T-helper 9 cell (primary cell): ENCODE measurements around the gene TRIM15.
A peak's percentile ranks its signal among the peaks of the same experiment; 100 is the strongest.
"Not testable (repeated sequence)": the region's sequence is repeated elsewhere in the genome, so short reads cannot be mapped to it uniquely, and the experiment has no call there.

Source experiments
- DNase-seq: peaks from one replicate; pipeline ENCODE4 v3.0.0-alpha.2; 2020

TRIM15 gene

GRCh38 chr6:30200551-30201281 lies 37.4 kb downstream of the TRIM15 start:
- no peak for DNase-seq

GRCh38 chr6:30202366-30202765 lies 39.0 kb downstream of the TRIM15 start:
- DNase-seq: no peak

GRCh38 chr6:30204116-30204515 lies 40.8 kb downstream of the TRIM15 start:
- DNase-seq: no peak

- DNase-seq: no peak
Measured at GRCh38 chr6:30206152-30206551, 42.8 kb downstream of the TRIM15 start.

- DNase-seq: no peak
Measured at GRCh38 chr6:30206799-30207618, 43.7 kb downstream of the TRIM15 start.

- no peak for DNase-seq
Measured at GRCh38 chr6:30207619-30208295, 44.4 kb downstream of the TRIM15 start.

- no peak for DNase-seq
Measured at GRCh38 chr6:30211306-30211705, 48.0 kb downstream of the TRIM15 start.

GRCh38 chr6:30211899-30212298 lies 48.6 kb downstream of the TRIM15 start:
- no peak for DNase-seq

- peak; percentile 93 for DNase-seq
Measured at GRCh38 chr6:30212865-30213666, 49.7 kb downstream of the TRIM15 start, which contains the start of gene TRIM26. Gene TRIM26, minus strand, starts transcription at chr6:30213406. Its CDS starts 14,303 bp downstream, at chr6:30199103.

- no peak for DNase-seq
Measured at GRCh38 chr6:30213667-30213956, 50.3 kb downstream of the TRIM15 start.

- peak; percentile 64 for DNase-seq
Measured at GRCh38 chr6:30213957-30214656, 50.8 kb downstream of the TRIM15 start.

- DNase-seq: no peak
Measured at GRCh38 chr6:30214657-30214982, 51.3 kb downstream of the TRIM15 start.

GRCh38 chr6:30216096-30216495 lies 52.8 kb downstream of the TRIM15 start:
- no peak for DNase-seq

- DNase-seq: peak; percentile 15
Measured at GRCh38 chr6:30219244-30219643, 55.9 kb downstream of the TRIM15 start.

GRCh38 chr6:30221395-30221794 lies 58.0 kb downstream of the TRIM15 start:
- not testable (repeated sequence) for DNase-seq

GRCh38 chr6:30221956-30222355 lies 58.6 kb downstream of the TRIM15 start:
- not testable (repeated sequence) for DNase-seq
